Left colon (tissue), 2 donors: ENCODE results near the gene CD3G. TPM values are rescaled to one million over a fixed set of nuclear protein-coding genes. Genes with fewer than 3 reads are reported as not detected.
"Not testable (repeated sequence)": the region's sequence is repeated elsewhere in the genome, so short reads cannot be mapped to it uniquely, and the experiment has no call there.

Experiments
- ATAC-seq: fragments of 200-7000 bp; cut with Tn5 transposase; one replicate; pipeline ENCODE4 v1.9.1; 2020; ENCODE audit warnings: mild to moderate bottlenecking, moderate library complexity
- DNase-seq, 2 donors: peaks; one replicate each; pipeline ENCODE4 v3.0.0-alpha.2; 2020
- intact Hi-C, 2 donors: fragments of 100-400 bp; cut with DNase I in 1 of 2; cut with micrococcal nuclease in 1 of 2; formaldehyde crosslinking; loops; one replicate each; pipeline versions ENCODE4 v1.11.2 to v1.14.0; 2022; cut with DNase I, micrococcal nuclease
- long read RNA-seq: library from polyadenylated mRNA; unstranded; transcript quantifications from one replicate; pipeline ENCODE4 v2.0.0, GENCODE V29; 2021
- total RNA-seq, 2 donors: library from RNA; stranded (reverse); fragmentation: NEBNext Ultra II Directional; extraction: Animal tissue kit (Norgen Biotek cat#: 25700); gene quantifications; one replicate each; pipeline ENCODE4 v1.2.1, GENCODE V29; 2021
- donor health status: DM: no; HTN: no; CAD: no.
- donor health status: DM: yes; HTN: yes; CAD: no.

Gene CD3G
- total RNA-seq, result 1 to 10 TPM; 1.6 to 1.9 TPM
- long read RNA-seq, result 0 reads

GRCh38 chr11:118343981-118344515 is at the start of gene CD3G:
CD3G (plus strand) TSS chr11:118344344; CDS start chr11:118344424, 80 bp downstream.
- ATAC-seq (peak; percentile 37), DNase-seq (peak in 1 of 2 donors; percentile 23)
- intact Hi-C loops, result no loop called here

- DNase-seq, result no peak
- intact Hi-C loops, result loop anchor here (10.0 kb wide), 1 partner anchor 60 kb away; the partner anchor contains the start of gene UBE4A (in 2 of the 2)
- no peak for ATAC-seq
Observed at GRCh38 chr11:118295199-118295598, 48.9 kb upstream of the CD3G start.

DNA sequence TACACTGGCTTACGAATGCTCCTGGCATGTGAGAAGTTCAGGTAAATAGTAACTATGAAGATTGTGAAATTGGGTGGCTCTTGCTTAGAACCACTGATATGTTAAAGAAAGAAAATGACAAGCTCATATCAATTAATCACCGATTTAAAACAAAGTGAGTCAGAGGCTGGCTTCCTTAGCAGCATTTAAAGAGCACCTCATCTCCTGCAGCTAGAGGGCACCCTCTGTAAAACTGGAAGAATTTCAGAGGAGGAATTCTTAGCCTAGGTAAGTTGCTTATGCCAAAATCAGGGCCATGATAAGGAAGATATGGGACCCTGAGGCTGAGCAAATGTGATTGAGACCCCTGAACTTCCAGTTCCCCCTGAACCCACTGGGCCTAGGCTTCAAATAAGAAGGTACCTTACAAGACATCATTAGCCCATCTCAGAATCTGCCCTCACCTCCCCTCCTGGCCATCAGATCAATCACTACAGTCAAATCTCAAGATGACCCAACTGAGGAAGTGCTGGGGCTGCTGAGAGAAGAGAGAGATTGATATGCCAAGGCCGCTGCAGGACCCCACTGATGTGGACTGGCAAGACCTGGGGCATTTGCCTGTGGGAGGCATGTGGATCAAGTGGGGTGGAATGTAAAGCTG is 48.2 kb upstream of the CD3G start:
- intact Hi-C loops, result loop anchor here (10.0 kb wide), 1 partner anchor 59 kb away; the partner anchor contains the start of gene UBE4A (in 2 of the 2)
- DNase-seq, result peak in 1 of 2 donors; percentile 42
- peak; percentile 63 for ATAC-seq

DNA sequence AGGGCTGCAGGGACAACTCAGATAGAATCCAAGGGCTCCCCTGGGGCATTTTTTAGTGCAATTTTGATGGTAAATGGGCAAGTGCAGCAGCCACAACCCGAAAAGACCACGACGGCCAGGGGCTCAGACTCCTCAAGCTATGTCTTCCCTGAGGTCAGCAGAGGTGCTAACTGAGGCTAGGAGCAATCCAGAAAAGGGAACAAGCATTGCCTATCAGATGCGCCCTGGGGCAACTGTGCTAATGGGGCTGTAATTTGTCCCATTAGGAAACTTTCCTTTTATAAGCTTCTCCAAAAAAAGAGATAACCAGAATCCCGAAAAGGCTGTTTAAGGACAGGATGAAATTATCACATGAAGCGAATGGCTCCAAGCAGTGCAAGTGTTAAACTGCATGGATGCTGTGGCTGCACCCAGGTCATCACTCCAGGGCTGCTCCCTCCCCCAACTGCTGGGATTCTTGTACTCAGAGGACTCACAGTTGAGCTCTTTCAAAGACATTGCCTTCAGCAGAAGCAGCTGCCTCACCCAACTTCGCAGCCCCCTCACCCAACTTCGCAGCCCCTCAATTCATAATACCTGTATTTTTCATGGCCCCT is 42.4 kb upstream of the CD3G start:
- DNase-seq, result no peak
- no peak for ATAC-seq
- intact Hi-C loops, result no loop called here

GRCh38 chr11:118304227-118304567 is 39.9 kb upstream of the CD3G start:
- DNase-seq (no peak), ATAC-seq (no peak)
- intact Hi-C loops, result no loop called here

DNA sequence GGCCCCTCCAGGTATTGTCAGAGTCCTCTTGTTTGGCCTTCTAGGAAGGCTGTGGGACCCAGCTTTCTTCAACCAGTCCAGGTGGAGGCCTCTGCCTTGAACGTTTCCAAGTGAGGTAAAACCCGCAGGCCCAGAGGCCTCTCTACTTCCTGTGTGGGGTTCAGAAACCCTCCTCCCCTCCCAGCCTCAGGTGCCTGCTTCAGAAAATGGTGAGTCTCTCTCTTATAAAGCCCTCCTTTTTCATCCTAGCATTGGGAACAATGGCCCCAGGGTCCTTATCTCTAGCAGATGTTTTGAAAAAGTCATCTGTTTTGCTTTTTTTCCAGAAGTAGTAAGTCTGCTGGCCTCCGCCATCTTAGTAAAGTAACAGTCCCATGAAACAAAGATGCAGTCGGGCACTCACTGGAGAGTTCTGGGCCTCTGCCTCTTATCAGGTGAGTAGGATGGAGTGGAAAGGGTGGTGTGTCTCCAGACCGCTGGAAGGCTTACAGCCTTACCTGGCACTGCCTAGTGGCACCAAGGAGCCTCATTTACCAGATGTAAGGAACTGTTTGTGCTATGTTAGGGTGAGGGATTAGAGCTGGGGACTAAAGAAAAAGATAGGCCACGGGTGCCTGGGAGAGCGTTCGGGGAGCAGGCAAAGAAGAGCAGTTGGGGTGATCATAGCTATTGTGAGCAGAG is 39.4 kb upstream of the CD3G start, which contains the start of gene CD3E:
Gene CD3E (plus strand): TSS at position 163 of the 681 bp plus-strand sequence. CDS start 223 bp downstream, at position 386.
- intact Hi-C loops, result no loop called here
- DNase-seq, result no peak
- no peak for ATAC-seq

GRCh38 chr11:118305726-118306125 is 38.4 kb upstream of the CD3G start:
- no peak for DNase-seq
- no peak for ATAC-seq
- intact Hi-C loops, result no loop called here

DNA sequence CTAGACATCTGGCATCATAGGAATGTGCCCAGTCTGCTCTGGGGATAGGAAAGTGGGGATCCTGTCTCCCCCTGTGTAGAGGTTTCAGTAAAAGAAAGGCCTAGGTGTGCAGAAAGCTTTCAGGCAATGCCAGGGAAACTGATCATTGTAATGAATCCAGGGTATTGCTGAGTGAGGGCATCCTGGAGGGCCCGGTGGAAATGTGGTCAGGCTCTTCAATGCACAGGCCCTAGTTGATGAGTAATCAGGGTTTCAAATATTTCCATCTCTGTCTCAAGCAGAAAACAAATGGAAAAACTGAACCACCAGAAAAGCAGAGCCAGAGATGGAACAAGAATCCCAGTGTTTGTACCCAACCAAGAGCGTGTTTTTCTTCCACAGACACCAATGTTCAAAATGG is 37.6 kb upstream of the CD3G start:
- ATAC-seq, result no peak
- intact Hi-C loops, result no loop called here
- no peak for DNase-seq

DNA sequence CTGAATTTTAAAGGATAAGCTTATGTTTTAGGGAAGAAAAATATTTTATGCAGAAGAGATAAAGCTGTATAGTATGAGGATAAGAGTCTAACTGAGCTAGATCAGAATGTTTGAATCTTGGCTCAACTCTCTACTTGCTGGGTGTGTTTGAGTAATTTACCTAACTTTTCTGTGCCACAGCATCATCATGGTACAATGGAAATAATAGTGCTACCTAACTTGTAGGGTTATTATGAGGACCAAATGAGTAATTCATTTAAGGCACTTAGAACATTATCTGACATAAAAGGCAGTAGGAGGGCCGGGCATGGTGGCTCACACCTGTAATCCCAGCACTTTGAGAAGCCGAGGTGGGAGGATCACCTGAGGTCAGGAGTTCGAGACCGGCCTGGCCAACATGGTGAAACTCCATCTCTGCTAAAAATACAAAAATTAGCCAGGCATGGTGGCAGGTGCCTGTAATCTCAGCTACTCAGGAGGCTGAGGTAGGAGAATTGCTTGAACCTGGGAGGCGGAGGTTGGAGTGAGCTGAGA is 35.1 kb upstream of the CD3G start:
- ATAC-seq, intact Hi-C loops, DNase-seq: not testable (repeated sequence)

DNA sequence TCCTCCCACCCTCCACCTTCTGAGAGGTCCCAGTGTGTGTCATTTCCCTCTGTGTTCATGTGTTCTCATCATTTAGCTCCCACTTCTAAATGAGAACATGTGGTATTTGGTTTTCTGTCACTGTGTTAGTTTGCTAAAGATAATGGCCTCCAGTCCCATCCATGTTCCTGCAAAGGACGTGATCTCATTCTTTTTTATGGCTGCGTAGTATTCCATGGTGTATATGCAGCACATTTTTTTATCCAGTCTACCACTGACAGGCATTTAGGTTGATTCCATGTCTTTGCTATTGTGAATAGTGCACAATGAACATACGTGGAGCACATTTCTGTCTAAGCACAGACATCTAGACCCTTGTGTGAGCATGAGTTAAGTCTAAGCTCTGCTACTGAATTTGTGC is 33.9 kb upstream of the CD3G start:
- intact Hi-C loops, result no loop called here
- ATAC-seq (no peak), DNase-seq (no peak)

GRCh38 chr11:118310781-118311485 is 33.2 kb upstream of the CD3G start:
- DNase-seq (peak in 1 of 2 donors; percentile 51), ATAC-seq (peak; percentile 48)
- intact Hi-C loops, result no loop called here

GRCh38 chr11:118311518-118311917 is 32.6 kb upstream of the CD3G start:
- ATAC-seq (no peak), DNase-seq (no peak)
- intact Hi-C loops, result no loop called here

DNA sequence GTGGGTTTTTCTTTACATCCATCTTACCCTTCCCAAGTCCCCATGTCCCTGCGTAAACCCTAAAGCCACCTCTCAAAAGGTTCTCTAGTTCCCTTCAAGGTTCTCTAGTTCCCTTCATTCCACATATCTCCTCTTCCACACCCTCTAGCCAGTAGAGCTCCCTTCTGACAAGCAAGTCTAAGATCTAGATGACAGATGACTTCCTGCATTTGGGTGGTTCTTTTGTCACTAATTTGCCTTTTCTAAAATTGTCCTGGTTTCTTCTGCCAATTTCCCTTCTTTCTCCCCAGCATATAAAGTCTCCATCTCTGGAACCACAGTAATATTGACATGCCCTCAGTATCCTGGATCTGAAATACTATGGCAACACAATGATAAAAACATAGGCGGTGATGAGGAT is 31.8 kb upstream of the CD3G start:
- no peak for ATAC-seq
- no peak for DNase-seq

DNA sequence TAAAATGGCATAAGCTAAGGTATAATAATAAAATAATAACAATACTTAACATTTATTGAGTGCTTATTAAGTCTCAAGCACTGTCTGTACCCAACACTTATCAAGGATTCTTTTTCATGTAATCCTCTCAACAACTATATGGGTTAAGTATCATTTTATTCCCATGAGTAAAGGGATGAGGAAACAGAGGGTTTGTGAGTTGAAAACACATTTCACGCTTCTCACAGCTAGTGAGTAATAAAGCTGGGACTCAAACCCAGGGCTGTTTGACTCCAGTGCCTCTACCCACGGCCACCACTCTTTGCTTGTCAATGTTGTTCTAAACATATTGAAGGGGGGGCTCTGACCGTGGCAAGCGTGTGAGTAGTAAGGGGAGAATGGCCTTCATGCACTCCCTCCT is 30.9 kb upstream of the CD3G start:
- ATAC-seq (no peak), DNase-seq (no peak)
- intact Hi-C loops, result no loop called here

More for the DNA sequence above, 31.8 kb upstream of the CD3G start:
- intact Hi-C loops, result no loop called here

GRCh38 chr11:118314988-118315411 is 29.1 kb upstream of the CD3G start:
- intact Hi-C loops, result no loop called here
- DNase-seq (peak in 1 of 2 donors; percentile 33), ATAC-seq (peak; percentile 58)

GRCh38 chr11:118318124-118318523 is 26.0 kb upstream of the CD3G start:
- ATAC-seq (no peak), DNase-seq (no peak)
- intact Hi-C loops, result no loop called here

DNA sequence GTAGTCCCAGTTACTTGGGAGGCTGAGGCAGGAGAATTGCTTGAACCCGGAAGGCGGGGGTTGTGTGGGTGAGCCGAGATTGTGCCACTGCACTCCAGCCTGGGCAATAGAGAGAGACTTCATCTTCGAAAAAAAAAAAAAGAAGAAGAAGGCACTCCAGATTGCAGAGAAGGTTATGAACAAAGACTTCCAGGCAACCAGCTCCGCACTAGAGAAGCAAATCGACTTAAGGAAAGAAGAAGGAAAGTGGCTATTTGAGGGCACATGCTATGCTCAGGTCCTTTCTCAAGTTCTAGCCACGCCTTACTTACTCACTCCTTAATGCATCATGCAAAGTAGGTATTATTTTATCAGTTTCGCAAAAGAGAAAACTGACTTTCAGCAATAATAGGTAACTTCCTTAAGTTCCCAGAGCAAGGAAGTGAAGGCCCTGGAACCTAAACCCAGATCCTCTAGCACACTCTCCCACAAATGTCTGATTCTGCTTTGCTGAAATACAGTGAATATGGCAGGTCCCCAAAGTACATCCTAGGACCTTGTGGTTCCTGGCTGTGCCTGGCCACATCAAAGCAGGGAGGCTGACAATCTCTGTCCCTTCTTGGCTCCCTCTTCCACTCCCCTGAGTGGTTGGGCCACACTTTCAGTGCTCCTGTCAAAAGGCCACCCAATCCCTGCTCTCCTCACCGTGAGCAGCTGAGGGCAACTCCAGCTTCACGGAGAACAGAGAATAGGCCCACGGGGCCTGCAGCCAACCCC is 25.4 kb upstream of the CD3G start:
- intact Hi-C loops, result no loop called here
- DNase-seq, result no peak

GRCh38 chr11:118319337-118319707 is 24.8 kb upstream of the CD3G start:
- ATAC-seq (no peak), DNase-seq (no peak)
- intact Hi-C loops, result no loop called here

More for the DNA sequence above, 25.4 kb upstream of the CD3G start:
- no peak for ATAC-seq
